ENCODE results near the gene SLC13A4.

SLC13A4 gene

DNA sequence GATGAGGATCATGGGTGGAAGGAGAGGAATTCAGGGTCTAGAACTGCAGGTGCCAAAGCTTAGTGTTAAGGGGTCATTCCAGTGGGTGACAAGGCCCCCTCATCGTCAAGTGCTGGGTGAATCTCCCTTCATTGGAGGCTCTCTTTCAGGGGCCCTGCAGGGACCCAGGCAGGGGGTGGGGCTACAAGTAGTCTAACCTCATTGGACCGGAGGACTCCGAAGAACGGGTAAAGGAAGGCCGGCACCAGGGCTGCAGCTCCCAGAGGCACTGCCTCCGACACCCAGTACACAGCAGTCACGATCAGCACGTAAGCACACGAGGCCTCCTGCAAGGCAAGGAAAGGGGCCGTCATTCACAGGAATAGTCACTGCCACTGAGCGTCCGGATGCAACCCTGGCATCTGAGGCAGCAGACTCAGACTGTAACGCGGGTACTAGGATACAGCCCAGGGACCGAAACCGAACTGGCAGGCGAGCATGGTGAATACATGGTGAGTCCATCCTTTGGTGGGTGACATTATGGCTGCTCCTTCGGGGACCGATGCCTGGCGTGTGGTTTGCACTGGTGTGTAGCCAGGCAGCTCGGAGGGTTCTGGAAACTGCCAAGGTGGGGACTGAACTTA lies 6.7 kb downstream of the SLC13A4 start:
- no peak for DNase-seq (ENCODE audit: extremely low read depth in 1 of 2, low read depth in 1 of 2)

DNA sequence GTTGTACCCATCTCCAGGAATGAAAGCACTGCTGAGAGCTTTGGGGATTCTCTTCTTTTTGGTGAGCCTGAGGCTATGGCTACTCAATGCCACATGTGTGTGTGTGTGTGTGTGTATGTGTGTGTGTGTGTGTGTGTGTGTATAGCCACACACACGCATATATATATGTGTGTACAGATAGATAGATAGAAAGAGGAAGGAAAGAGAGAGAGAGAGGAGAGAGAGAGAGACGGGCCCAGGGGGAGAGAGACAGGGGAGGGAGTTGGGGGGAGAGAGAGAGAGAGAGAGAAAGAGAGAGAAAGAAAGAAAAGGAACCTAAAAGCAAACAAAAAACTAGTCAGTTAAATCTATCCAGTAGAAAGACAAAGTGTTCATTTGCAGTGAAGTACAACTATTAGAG lies 8.3 kb downstream of the SLC13A4 start:
- no peak for DNase-seq (ENCODE audit: extremely low read depth in 1 of 2, low read depth in 1 of 2)

DNA sequence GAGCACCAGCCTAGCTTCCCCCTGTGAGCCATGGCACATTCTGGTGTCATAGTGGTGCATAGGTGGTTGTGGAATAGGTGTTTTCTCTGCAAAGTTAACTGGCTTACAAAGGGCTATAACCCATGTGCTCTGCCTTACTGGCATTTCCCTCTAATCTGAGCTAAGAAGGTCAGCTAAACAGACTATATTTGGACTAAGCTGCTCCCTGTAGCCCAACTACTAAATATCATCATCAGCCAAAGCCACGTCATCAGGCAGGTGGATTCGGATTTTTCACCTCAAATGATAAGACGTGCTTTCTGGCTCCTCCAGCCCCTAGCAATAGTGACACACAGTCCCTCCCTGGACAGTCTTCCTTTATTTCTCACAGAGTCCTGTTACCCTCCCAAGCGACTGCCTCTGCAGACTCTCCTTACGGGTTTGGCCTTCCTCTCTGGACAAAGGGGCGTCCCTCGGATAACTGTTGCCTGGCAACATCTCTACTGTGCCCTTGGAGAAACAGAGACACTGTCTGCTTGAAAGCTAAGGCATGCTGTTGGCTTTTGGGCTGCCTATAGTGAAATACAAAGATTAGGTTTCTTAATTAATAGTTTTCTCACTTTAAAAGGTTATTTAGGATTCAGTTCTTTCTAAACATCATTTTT lies 9.1 kb downstream of the SLC13A4 start:
- DNase-seq (ENCODE audit: extremely low read depth in 1 of 2, low read depth in 1 of 2): no peak

DNA sequence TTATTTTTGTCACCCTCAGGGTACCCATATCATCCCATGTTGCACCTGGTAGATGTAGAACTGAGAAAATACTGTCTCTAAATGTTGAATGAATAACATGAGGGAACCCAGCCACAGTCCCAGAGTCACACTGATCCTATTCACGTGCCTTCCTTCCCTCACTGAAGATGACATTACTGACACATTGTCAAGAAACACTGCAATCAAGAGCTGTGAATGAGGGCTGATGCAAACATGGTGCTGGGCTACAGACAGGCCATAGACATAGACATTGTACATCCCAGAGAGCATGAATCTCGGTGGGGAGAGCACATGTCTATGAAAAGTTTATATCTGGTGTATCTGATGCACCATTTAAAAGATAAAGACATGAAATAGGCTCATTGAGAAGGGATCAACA lies 9.8 kb downstream of the SLC13A4 start:
- no peak for DNase-seq (ENCODE audit: extremely low read depth in 1 of 2, low read depth in 1 of 2)

DNA sequence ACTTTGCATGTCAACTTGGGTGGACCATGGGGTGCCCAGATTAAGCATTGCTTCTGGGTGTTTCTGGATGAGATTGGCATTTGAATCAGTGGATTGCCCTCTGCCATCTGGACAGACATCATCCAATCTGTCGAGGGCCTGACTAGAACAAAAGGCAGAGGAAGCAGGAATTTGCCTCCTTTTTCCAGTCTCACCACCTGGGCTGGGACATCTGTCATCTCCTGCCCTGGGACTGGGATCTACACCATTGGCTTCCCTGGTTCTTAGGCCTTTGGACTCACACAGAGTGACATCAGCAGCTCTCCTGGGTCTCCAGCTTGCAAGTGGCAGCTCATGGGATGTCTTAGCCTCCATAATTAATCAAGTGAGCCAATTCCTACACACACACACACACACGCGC lies 10.3 kb downstream of the SLC13A4 start:
- no peak for DNase-seq (ENCODE audit: extremely low read depth in 1 of 2, low read depth in 1 of 2)

DNA sequence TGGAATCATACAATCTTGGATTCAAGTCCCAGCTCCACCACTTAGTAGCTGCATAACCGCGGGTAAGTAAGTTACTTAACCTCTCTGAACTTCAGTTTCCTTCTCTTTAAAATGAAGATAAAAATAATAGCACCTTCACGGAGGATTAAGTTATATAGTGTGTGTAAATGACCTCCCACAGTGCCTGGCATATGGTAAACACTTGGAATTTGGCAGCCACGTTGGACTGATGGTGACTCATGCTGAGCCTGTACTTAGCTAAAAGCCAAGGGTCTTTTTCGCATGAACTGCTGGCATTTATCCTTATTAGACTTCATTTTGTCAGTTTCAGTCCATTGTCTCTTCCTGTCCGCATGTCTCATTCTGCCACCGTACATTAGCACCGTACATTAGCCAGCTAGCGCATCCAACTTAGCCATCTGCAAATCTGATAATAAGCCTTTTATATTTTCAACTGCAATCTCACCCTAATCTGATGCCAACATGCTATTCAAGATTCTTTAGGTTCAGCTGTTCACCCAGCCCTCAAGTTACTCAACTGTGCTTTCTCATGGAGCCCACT lies 11.2 kb downstream of the SLC13A4 start:
- no peak for DNase-seq (ENCODE audit: extremely low read depth in 1 of 2, low read depth in 1 of 2)

DNA sequence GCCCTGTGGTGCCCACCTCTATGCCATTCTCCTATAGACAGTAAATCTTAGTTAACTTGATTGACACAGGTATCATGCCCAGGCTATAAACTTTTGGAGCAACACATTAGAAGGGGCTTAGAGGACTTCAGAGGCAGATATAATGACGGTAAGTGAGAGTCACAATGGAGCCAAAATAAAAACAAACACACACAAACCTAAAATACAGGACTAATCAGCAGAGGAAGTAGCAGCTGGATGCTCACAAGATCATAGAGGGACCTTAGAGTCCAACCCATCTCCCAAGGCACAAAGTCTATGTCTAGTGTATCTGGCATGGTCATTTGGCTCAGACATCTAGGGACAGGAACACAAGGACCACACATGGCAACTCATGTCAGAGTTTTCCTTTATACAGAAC lies 12.3 kb downstream of the SLC13A4 start:
- DNase-seq (ENCODE audit: extremely low read depth in 1 of 2, low read depth in 1 of 2): no peak

DNA sequence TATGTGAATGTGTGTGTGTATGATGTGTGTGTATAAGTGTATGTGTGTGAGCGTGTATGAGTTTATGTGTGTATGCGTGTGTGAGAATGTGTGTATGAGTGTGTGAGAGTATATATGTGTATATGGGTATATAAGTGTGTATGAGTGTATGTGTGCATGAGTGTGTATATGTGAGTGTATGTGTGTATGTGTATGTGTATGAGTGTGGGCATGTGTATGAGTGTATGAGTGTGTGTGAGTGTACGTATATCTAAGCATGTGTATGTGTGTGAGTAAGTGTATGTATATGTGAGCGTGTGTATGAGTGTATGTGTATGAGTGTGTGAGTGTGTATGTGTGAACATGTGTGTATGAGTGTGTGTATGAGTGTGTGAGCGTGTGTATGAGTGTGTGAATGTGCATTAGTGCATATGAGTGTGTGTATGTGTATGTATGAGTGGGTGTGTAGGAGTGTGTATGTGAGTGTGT lies 12.9 kb downstream of the SLC13A4 start:
- DNase-seq (ENCODE audit: extremely low read depth in 1 of 2, low read depth in 1 of 2): no peak

DNA sequence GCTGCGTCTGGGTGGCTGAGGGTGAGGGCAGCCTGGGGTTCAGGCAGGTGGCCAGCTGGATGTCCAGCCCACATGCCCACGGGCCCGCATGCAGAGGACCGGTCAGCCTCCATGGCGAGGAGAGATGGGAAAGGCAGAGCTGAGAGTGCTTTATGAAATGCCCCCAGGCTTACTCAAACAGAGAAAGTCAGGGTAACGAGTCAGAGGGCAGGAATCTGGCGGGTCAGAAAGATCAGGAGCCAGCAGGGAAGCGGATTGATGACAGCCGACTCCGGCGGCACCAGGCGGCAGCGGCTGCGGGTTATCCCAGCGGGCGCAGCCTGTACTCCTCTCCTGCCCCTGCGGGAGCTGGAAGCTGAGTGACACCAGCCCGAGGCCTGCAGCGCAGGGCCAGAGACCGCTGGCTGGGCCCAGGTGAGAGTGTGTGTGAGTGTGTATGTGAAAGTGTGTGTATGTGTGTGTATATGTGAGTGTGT lies 13.4 kb downstream of the SLC13A4 start:
- DNase-seq (ENCODE audit: extremely low read depth in 1 of 2, low read depth in 1 of 2): no peak

DNA sequence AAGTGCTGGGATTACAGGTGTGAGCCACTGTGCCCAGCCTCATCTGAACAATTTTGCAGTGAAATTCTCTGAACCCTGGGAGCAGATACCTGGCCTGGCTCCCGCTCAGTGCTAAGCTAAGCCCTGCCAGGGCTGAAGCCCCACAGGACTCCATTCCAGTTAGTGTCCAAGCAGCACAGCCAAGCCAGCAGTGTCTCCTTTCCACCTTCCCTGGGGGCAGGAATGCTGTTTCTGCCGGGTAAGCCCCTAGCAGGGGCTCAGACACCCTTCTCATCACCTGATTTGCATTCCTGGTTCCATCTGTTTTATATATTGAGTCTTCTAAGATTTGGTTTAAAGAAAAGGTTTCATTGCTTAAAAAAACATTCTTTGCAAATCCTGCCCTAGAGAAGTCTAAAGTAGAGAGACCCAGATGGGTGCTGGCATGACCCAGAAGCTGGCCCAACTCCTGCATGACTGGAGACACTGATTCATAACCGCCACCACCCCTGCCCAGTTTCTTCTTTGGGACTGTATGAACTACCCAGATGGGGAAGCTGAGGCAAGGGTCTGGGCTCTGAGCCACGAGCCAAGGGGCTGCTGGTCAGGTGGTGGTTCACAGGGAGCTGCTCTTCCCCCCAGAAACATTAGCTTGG lies 14.0 kb downstream of the SLC13A4 start:
- no peak for DNase-seq (ENCODE audit: extremely low read depth in 1 of 2, low read depth in 1 of 2)

DNA sequence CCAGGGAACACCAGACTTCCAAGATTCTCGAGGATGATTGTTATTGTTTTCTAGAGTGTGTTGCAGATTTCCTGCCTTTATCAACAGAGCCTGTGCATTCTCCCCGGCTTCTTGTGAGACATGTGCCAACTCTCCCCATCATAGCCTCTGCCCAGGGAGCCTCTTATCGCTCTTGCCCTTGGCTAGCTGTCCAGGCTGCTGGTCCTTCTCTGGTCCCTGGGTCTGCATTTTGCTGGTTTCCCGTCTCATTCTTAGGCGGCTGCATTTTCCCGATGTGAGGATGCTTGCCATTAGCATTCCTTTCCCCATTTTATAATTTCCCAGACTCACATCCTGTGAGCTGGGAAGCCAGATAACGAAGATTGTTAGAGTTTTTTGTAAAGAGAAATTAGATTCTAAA lies 15.2 kb downstream of the SLC13A4 start:
- no peak for DNase-seq (ENCODE audit: extremely low read depth in 1 of 2, low read depth in 1 of 2)

DNA sequence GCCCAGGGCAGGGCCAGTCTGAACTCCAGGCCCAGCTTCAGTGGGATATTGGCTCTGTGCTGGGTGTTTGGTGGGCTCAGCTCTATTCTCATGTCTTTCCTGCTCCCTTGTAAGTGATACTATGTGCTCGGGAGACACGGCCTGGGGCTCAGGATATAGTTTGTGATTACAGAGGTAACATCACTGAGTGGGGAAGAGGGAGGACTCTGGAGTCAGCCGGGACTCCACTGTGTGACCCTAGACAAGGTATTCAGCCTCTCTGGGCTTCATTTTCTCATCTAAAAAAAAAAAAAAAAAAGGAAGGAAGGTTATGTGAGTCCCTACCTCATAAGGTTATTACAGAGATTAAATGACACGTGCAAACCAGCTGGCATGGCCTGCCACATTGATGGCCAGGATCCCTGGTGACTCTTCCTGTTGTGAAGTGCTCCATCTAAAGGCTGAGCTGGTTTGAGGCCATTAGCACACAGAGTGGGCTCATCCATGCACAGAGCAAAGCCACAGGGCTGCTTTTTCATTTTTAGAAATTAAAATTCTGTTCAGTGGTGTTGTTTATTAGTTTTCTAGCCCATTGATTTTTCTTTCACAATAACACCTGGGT lies 15.7 kb downstream of the SLC13A4 start:
- DNase-seq (ENCODE audit: extremely low read depth in 1 of 2, low read depth in 1 of 2): no peak

DNA sequence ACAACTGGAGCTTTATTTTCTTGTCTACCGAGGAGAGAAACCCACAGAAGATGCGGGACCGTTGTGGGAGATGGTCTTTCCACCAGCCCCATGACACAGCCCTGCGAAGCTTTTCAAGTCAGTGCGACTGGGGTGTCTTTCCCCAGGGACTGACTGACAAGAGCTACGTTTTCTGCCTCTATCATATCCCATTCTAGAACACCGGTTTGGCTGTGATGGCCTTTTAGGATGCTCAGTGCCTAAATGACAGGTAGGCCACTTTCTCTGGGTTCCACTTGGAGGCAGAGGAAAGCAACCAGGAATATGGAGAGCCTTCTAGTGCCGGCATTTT lies 16.9 kb downstream of the SLC13A4 start:
- no peak for DNase-seq (ENCODE audit: extremely low read depth in 1 of 2, low read depth in 1 of 2)

DNA sequence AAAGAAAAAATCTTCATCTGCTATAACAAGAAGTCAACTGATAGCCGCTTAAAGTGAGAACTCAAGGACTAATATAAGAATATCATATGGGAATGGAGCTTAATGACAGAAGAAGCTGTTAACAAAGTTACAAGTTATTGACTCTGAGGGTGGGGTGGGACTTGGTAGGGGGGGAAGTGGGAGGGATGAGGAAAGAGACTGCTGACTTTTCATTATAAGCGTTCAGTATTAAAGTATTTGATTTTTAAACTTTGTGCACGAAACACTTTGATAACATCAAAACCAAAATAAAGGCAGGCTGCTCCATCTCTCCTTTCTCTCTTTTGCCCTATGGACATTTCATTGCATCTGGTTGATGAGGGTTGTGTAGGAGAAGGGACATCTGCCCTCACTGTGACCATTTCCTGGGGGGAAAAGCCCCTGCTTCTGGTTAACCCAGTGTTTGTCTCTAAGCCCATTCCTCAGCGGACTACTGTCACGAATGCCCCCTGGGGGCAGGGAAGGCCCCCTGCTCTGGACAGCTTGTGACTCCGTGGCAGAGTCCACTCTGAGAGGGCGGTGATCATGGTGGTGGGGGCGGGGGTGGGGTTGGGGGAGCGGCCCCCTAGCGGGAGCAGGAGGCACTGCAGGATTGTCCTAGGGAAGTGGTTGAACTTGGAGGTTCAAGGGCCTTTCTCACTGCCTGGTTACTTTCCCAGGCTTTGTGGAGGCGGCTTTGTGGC lies 17.4 kb downstream of the SLC13A4 start:
- no peak for DNase-seq (ENCODE audit: extremely low read depth in 1 of 2, low read depth in 1 of 2)

DNA sequence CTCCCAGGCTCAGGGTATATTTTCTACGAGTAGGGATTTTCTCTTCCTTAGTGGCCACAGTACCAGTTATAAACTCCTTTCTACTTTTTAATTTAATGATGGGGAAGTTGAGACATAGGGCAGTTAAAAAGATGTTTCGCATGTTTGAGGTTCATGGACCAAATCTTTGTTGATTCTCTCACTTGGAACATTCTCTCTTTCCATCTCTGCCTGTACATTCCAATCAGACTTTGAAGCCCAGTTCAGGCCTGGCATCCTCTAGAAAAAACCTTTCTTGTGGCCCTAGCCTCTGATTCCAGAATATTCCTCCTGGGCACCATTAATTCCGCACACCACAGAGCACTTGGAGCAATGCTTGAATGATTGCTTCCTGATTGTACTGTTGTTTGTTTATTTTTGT lies 18.5 kb downstream of the SLC13A4 start:
- no peak for DNase-seq (ENCODE audit: extremely low read depth in 1 of 2, low read depth in 1 of 2)

DNA sequence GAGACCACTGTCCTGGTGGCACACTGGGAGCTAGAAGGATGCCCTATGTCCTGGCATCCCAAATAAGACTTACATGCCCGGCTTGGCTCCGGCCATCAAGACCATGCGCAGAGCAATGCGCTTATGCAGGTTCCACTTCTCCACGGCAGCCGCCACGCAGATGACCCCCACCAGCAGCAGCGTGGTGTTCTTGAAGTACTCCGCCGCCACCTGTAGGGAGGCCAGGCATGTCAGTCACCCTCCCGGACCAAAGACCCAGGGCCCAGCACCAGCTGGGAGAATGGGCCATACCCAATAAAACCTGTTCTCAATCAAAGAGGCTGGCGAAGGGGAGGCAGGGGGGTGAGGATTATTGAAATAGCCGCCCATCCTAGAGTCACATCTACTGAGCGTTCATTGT lies 19.9 kb downstream of the SLC13A4 start:
- no peak for DNase-seq (ENCODE audit: extremely low read depth in 1 of 2, low read depth in 1 of 2)

DNA sequence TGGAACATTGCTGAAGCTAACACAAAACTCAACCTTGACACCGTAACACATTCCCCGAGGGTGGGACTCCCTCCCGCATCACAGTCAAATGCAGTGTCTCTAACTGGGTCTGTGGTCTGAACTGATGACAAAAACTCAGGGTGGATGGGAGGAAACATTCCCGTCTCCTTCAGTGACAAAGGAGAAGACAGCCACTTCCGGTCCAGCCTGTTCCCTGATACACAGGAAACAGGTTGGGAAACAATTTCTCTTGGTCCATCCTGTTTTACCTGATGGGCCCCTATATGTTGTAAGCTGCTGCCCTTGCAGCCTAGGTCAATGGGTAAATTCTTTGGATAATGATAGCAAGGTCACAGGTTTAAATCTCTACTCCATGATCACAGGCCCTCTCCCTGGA lies 20.4 kb downstream of the SLC13A4 start:
- DNase-seq (ENCODE audit: extremely low read depth in 1 of 2, low read depth in 1 of 2): no peak

DNA sequence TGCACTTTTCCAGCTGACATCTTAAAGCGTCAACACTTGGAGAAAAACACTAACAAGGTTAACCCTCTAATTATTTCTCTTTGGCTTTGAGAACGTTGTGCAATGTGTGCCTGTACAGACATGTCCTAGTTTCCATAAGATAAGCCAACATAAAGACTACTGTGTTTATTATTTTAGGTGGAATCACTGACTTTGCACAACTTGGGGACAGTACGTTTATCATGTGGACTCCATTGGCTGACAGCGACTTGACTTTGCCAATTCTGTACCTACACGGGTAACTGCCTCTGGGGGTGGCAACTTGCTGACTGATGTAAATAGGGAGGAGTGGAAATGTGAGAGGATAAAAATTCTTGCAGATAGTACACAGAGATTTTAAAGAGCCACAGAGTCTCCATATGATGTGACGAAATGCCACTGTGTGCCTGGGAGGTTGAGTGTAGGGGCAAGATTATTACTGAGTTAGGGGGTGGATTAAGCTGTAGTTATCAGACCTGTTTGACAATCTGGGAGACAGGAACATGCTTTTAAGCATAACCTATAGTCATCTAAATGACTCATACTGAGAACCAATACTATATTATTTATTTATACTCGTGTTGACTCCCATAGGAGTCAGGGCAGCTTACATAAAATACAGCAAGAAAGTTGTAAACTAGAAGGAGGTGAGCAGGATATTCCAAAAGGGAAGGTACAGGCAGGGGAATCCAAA lies 21.0 kb downstream of the SLC13A4 start:
- DNase-seq (ENCODE audit: extremely low read depth in 1 of 2, low read depth in 1 of 2): no peak

DNA sequence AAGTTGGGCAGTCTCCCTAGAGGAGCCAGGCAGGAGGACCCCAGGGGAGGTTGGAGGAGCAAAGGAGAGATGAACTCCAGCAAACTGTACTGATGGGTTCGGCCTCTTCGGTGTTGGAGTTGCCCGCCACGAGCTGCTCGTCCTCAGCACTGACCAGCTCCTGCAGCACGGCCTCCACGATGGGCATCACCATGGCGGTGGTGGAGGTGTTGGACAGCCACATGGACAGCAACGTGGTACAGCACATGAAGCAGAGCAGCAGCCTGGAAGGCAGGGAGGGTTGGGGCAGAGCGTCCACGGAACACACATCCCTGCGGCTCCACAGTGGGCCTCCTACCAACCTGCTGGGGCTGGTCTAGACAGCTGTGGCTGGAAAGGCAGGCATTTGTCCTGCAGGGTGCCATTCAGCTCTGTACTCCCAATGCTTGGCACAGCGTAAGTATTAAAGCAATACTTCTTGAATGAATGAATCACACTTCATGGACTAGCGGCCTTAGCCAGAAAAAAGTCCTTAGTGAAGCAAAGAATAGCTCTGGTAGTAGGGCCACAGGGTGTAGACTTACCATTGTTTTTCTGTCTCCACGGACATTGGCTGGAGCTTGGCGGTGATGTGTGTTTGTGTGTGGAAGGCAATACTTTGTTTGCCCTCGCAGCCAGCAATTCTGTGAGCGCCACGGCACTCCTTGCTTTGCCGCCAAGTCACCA lies 21.8 kb downstream of the SLC13A4 start:
- no peak for DNase-seq (ENCODE audit: extremely low read depth in 1 of 2, low read depth in 1 of 2)

DNA sequence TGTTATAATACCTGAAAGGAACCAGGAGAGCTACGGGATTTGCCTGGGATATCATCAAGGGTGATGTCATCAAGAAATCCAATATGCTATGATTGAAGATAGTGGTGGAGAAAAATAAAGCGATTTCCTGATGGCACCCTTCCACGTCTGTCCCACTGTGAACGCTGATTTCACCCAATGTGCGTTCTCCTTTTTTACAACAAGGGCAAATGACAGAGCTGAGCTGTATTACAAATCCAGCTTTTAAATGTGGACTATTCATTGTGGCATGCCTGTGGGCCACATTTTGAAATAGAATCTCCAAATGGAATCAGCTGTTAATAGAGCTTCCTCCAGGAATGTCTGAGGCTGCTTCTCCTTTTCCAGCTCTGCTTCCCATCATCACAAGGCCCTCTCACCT lies 23.3 kb downstream of the SLC13A4 start:
- no peak for DNase-seq (ENCODE audit: extremely low read depth in 1 of 2, low read depth in 1 of 2)
